Mucosa of stomach (tissue), 1 donor: ENCODE results near the gene GNLY.

Source experiments
- H3K27me3 ChIP-seq: one replicate; pipeline ENCODE4 v1.7.0; 2013; ENCODE audit warnings: mild to moderate bottlenecking, low read length; ENCODE audit not compliant: control insufficient read depth, insufficient read depth
- H3K36me3 ChIP-seq: one replicate; pipeline ENCODE4 v1.7.0; 2013; ENCODE audit warnings: low read length; ENCODE audit not compliant: control insufficient read depth, insufficient read depth
- H3K4me1 ChIP-seq: one replicate; pipeline ENCODE4 v1.7.0; 2013; ENCODE audit warnings: mild to moderate bottlenecking, low read length; ENCODE audit not compliant: control insufficient read depth, insufficient read depth
- H3K4me3 ChIP-seq: one replicate; pipeline ENCODE4 v1.7.0; 2013; ENCODE audit warnings: low read length
- H3K9ac ChIP-seq: one replicate; pipeline ENCODE4 v1.7.0; 2013; ENCODE audit warnings: mild to moderate bottlenecking, low read length, moderate library complexity
- H3K9me3 ChIP-seq: one replicate; pipeline ENCODE4 v1.7.0; 2013; ENCODE audit warnings: mild to moderate bottlenecking, low read length, moderate library complexity; ENCODE audit not compliant: control insufficient read depth
- donor health status: Pancreatic carcinoma.

GNLY gene

GRCh38 chr2:85736456-85737355, 42.5 kb downstream of the GNLY start:
- Histone ChIP-seq H3K9ac (no peak overlapping the region), H3K36me3 (no peaks in the 10 kb centered on the region), H3K4me1 (peaks cover 20% of the 10 kb centered on the region), H3K4me3 (no peak overlapping the region), H3K9me3 (no peaks in the 10 kb centered on the region), H3K27me3 (no peaks in the 10 kb centered on the region)

- peaks cover 28% of the 10 kb centered on the region for H3K4me1 ChIP-seq
- no peaks in the 10 kb centered on the region for H3K9me3 ChIP-seq
- H3K9ac ChIP-seq = no peak overlapping the region
- H3K27me3 ChIP-seq = no peaks in the 10 kb centered on the region
- H3K36me3 ChIP-seq = no peaks in the 10 kb centered on the region
- no peak overlapping the region for H3K4me3 ChIP-seq
Measured at GRCh38 chr2:85737481-85737880, 43.3 kb downstream of the GNLY start.

GRCh38 chr2:85737961-85738360, 43.8 kb downstream of the GNLY start:
- Histone ChIP-seq H3K36me3 (no peaks in the 10 kb centered on the region), H3K9me3 (no peaks in the 10 kb centered on the region), H3K9ac (no peak overlapping the region), H3K4me1 (peaks cover 32% of the 10 kb centered on the region), H3K27me3 (no peaks in the 10 kb centered on the region), H3K4me3 (no peak overlapping the region)

- H3K4me3 ChIP-seq = no peak overlapping the region
- no peaks in the 10 kb centered on the region for H3K36me3 ChIP-seq
- H3K27me3 ChIP-seq = no peaks in the 10 kb centered on the region
- peaks cover 53% of the 10 kb centered on the region for H3K4me1 ChIP-seq
- H3K9ac ChIP-seq = no peak overlapping the region
- no peaks in the 10 kb centered on the region for H3K9me3 ChIP-seq
Measured at GRCh38 chr2:85740193-85740592, 46.0 kb downstream of the GNLY start.

- H3K4me3 ChIP-seq = no peak overlapping the region
- no peaks in the 10 kb centered on the region for H3K9me3 ChIP-seq
- H3K27me3 ChIP-seq = no peaks in the 10 kb centered on the region
- peak overlapping the region; percentile 73 for H3K9ac ChIP-seq
- H3K4me1 ChIP-seq = peaks cover 46% of the 10 kb centered on the region
- no peaks in the 10 kb centered on the region for H3K36me3 ChIP-seq
Measured at GRCh38 chr2:85741211-85741832, 47.2 kb downstream of the GNLY start.

GRCh38 chr2:85741833-85742455, 47.8 kb downstream of the GNLY start:
- Histone ChIP-seq H3K27me3 (no peaks in the 10 kb centered on the region), H3K9me3 (no peaks in the 10 kb centered on the region), H3K4me1 (peaks cover 46% of the 10 kb centered on the region), H3K36me3 (no peaks in the 10 kb centered on the region), H3K9ac (peak overlapping the region; percentile 73), H3K4me3 (no peak overlapping the region)

GRCh38 chr2:85743304-85743978, 49.3 kb downstream of the GNLY start:
- H3K4me1 ChIP-seq = peaks cover 46% of the 10 kb centered on the region
- H3K9me3 ChIP-seq = no peaks in the 10 kb centered on the region
- H3K9ac ChIP-seq = no peak overlapping the region
- no peaks in the 10 kb centered on the region for H3K27me3 ChIP-seq
- no peak overlapping the region for H3K4me3 ChIP-seq
- no peaks in the 10 kb centered on the region for H3K36me3 ChIP-seq

GRCh38 chr2:85744055-85744454, 49.9 kb downstream of the GNLY start:
- Histone ChIP-seq H3K36me3 (no peaks in the 10 kb centered on the region), H3K9ac (no peak overlapping the region), H3K9me3 (no peaks in the 10 kb centered on the region), H3K4me3 (no peak overlapping the region), H3K4me1 (peaks cover 51% of the 10 kb centered on the region), H3K27me3 (no peaks in the 10 kb centered on the region)

- no peaks in the 10 kb centered on the region for H3K27me3 ChIP-seq
- H3K9me3 ChIP-seq = no peaks in the 10 kb centered on the region
- H3K36me3 ChIP-seq = no peaks in the 10 kb centered on the region
- no peak overlapping the region for H3K4me3 ChIP-seq
- no peak overlapping the region for H3K9ac ChIP-seq
- H3K4me1 ChIP-seq = peaks cover 56% of the 10 kb centered on the region
Measured at GRCh38 chr2:85744741-85745601, 50.8 kb downstream of the GNLY start.

- Histone ChIP-seq H3K27me3 (no peaks in the 10 kb centered on the region), H3K9ac (no peak overlapping the region), H3K4me1 (peaks cover 55% of the 10 kb centered on the region), H3K4me3 (no peak overlapping the region), H3K9me3 (no peaks in the 10 kb centered on the region), H3K36me3 (no peaks in the 10 kb centered on the region)
Measured at GRCh38 chr2:85745619-85746018, 51.5 kb downstream of the GNLY start.

GRCh38 chr2:85746321-85747004, 52.3 kb downstream of the GNLY start:
- H3K4me1 ChIP-seq = peaks cover 47% of the 10 kb centered on the region
- no peaks in the 10 kb centered on the region for H3K36me3 ChIP-seq
- no peak overlapping the region for H3K4me3 ChIP-seq
- H3K27me3 ChIP-seq = no peaks in the 10 kb centered on the region
- H3K9ac ChIP-seq = no peak overlapping the region
- no peaks in the 10 kb centered on the region for H3K9me3 ChIP-seq
